GM23248 (cell line): ENCODE measurements around the gene PAK2. TPM values are rescaled to one million over a fixed set of nuclear protein-coding genes. Genes with fewer than 3 reads are reported as not detected.

ENCODE experiments used
- DNase-seq: peaks from one replicate; pipeline ENCODE4 v3.0.0-alpha.2; 2015
- H2AFZ ChIP-seq: fragments of 200-600 bp; sonication (generic); 2 replicates; pipeline ENCODE4 v1.6.1; 2016; ENCODE audit warnings: antibody characterized with exemption
- H3F3A ChIP-seq: fragments of 200-600 bp; sonication (generic); 2 replicates; pipeline ENCODE4 v1.6.1; 2016; ENCODE audit warnings: mild to moderate bottlenecking, antibody characterized with exemption, mixed run types; ENCODE audit not compliant: insufficient read depth
- H3K27ac ChIP-seq: fragments of 200-600 bp; sonication (generic); 2 replicates; pipeline ENCODE4 v1.5.1; 2016; ENCODE audit warnings: mild to moderate bottlenecking
- H3K27me3 ChIP-seq: fragments of 200-600 bp; sonication (generic); replicated peaks from 2 replicates; pipeline ENCODE4 v1.6.1; 2016; ENCODE audit warnings: mild to moderate bottlenecking; ENCODE audit not compliant: insufficient read depth
- H3K36me3 ChIP-seq: fragments of 200-600 bp; sonication (generic); 2 replicates; pipeline ENCODE4 v1.6.1; 2016; ENCODE audit warnings: low read depth, mild to moderate bottlenecking
- H3K4me1 ChIP-seq: fragments of 200-600 bp; sonication (generic); 2 replicates; pipeline ENCODE4 v1.6.1; 2016; ENCODE audit warnings: mild to moderate bottlenecking; ENCODE audit not compliant: insufficient read depth
- H3K4me2 ChIP-seq: fragments of 200-600 bp; sonication (generic); one replicate; pipeline ENCODE4 v1.6.1; 2016; ENCODE audit warnings: mild to moderate bottlenecking; ENCODE audit not compliant: unreplicated experiment
- H3K4me3 ChIP-seq: fragments of 200-600 bp; sonication (generic); 2 replicates; pipeline ENCODE4 v1.5.1; 2016; ENCODE audit warnings: mild to moderate bottlenecking
- H3K79me2 ChIP-seq: fragments of 200-600 bp; sonication (generic); 2 replicates; pipeline ENCODE4 v1.6.1; 2016; ENCODE audit warnings: mild to moderate bottlenecking; ENCODE audit not compliant: insufficient read depth
- H3K9ac ChIP-seq: fragments of 200-600 bp; sonication (generic); 2 replicates; pipeline ENCODE4 v1.6.1; 2016; ENCODE audit warnings: mild to moderate bottlenecking
- H3K9me2 ChIP-seq: fragments of 200-600 bp; sonication (generic); 2 replicates; pipeline ENCODE4 v1.6.1; 2016; ENCODE audit warnings: mixed run types, mild to moderate bottlenecking, moderate library complexity; ENCODE audit not compliant: insufficient read depth
- H3K9me3 ChIP-seq: fragments of 200-600 bp; sonication (generic); one replicate; pipeline ENCODE4 v1.6.1; 2017; ENCODE audit warnings: low read depth
- H4K20me1 ChIP-seq: fragments of 200-600 bp; sonication (generic); 2 replicates; pipeline ENCODE4 v1.6.0; 2016; ENCODE audit not compliant: insufficient read depth
- EZH2 ChIP-seq: fragments of 200-600 bp; sonication (generic); IDR thresholded peaks from 2 replicates; pipeline ENCODE4 v1.6.1; 2018; ENCODE audit warnings: antibody characterized with exemption, mild to moderate bottlenecking; ENCODE audit not compliant: insufficient read depth, poor library complexity, severe bottlenecking
- EZH2phosphoT487 ChIP-seq: fragments of 200-600 bp; sonication (generic); IDR thresholded peaks from 2 replicates; pipeline ENCODE4 v1.6.1; 2018; ENCODE audit warnings: antibody characterized with exemption, moderate library complexity, mild to moderate bottlenecking, low read depth; ENCODE audit not compliant: insufficient read depth
- WGBS, 2 experiments: methylation state at CpG; one replicate each; pipeline ENCODE4 v1.1.6; 2015 to 2017; ENCODE audit warnings: low lambda C conversion rate in 2 of 2, low coverage in 1 of 2; ENCODE audit errors: missing lambda C conversion rate in 2 of 2; 5-methylcytosine and 5-hydroxymethylcytosine counted together
- in situ Hi-C: fragments of 300-500 bp; cut with MboI; formaldehyde crosslinking; loops from 2 replicates; pipeline ENCODE4 v1.15.0; 2020
- polyA plus RNA-seq: library from polyadenylated mRNA; unstranded; fragments of >200 nt; fragmentation: Nextera tagmentation; extraction: Ambion mirVana; gene quantifications from 2 replicates; pipeline ENCODE4 v1.2.1, GENCODE V29; 2016
- total RNA-seq: library from RNA; depleted of rRNA; stranded (reverse); fragments of >200 nt; shearing (Covaris generic); gene quantifications from 2 replicates; pipeline ENCODE4 v1.2.3, GENCODE V29; 2014

Gene PAK2
- total and polyA plus RNA-seq, 2 experiments from 2014 or later: 24.4 to 30.5 TPM

DNA sequence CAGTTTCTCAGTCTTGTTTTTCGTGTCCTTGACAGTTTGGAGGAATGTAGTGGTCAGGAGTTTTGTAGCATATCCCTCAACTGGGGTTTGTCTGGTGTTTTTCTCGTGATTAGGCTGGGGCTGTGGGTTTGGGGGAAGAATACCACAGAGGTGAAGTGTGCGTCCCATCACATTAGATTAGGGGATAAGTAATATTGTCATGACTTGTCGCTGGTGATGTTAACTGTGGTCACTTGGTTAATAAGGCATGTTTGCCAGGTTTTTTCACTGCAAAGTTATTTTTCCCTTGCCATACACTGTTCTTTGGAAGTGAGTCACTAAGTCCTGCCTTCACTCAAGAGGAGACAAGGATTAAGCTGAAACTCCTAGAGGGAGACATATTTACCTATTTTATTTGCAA is 39.1 kb downstream of the PAK2 start:
- peak; percentile 84 for DNase-seq
- no peak overlapping the region; the same call in 1 of the 2 replicates for H3K4me3 ChIP-seq
- in situ Hi-C loops: no loop called here
- no peak overlapping the region for H2AFZ ChIP-seq
- H3K9me3 ChIP-seq: no peaks in the 10 kb centered on the region
- H3K27ac ChIP-seq: peak overlapping the region; percentile 72
- peaks cover 12% of the 10 kb centered on the region for H3K36me3 ChIP-seq
- H3F3A ChIP-seq: peaks cover 67% of the 10 kb centered on the region
- TF ChIP-seq EZH2phosphoT487: no peak
- no peak for TF ChIP-seq EZH2
- peaks cover 39% of the 10 kb centered on the region for H3K4me1 ChIP-seq
- H3K27me3 ChIP-seq: no peaks in the 10 kb centered on the region
- peak overlapping the region; percentile 44 for H3K9ac ChIP-seq
- peaks cover 86% of the 10 kb centered on the region for H3K79me2 ChIP-seq
- H3K4me2 ChIP-seq: peak overlapping the region; percentile 40
- H3K9me2 ChIP-seq: no peaks in the 10 kb centered on the region
- H4K20me1 ChIP-seq: peaks cover 23% of the 10 kb centered on the region
- WGBS, 2 experiments: 0 to 3% methylated on average over 4 of the region's 4 CpGs

- no peak overlapping the region for H3K4me2 ChIP-seq
- 98 to 99% methylated on average over 4 of the region's 4 CpGs for WGBS, 2 experiments
- TF ChIP-seq EZH2phosphoT487 (no peak), EZH2 (no peak)
- peaks cover 13% of the 10 kb centered on the region for H3K36me3 ChIP-seq
- peaks cover 19% of the 10 kb centered on the region for H3K4me1 ChIP-seq
- H3K27ac ChIP-seq: no peak overlapping the region
- H3K79me2 ChIP-seq: peaks cover 89% of the 10 kb centered on the region
- no peak overlapping the region for H2AFZ ChIP-seq
- no peak for DNase-seq
- H3K9me3 ChIP-seq: no peaks in the 10 kb centered on the region
- no peak overlapping the region for H3K9ac ChIP-seq
- H3K4me3 ChIP-seq: no peak overlapping the region
- no peaks in the 10 kb centered on the region for H3K9me2 ChIP-seq
- peaks cover 39% of the 10 kb centered on the region for H3F3A ChIP-seq
- no peaks in the 10 kb centered on the region for H3K27me3 ChIP-seq
- in situ Hi-C loops: no loop called here
- peaks cover 11% of the 10 kb centered on the region; the same call in 1 of the 2 replicates for H4K20me1 ChIP-seq
Measured at GRCh38 chr3:196782511-196782910, 42.9 kb downstream of the PAK2 start.

GRCh38 chr3:196788528-196788927 is 48.9 kb downstream of the PAK2 start:
- Histone ChIP-seq H4K20me1 (peaks cover 7% of the 10 kb centered on the region; the same call in 1 of the 2 replicates), H3K4me3 (no peak overlapping the region), H3K9me3 (no peaks in the 10 kb centered on the region), H3K9ac (no peak overlapping the region), H3K27me3 (no peaks in the 10 kb centered on the region), H3K27ac (no peak overlapping the region), H3F3A (peaks cover 9% of the 10 kb centered on the region), H3K79me2 (peaks cover 83% of the 10 kb centered on the region), H3K36me3 (peaks cover 3% of the 10 kb centered on the region; the same call in 1 of the 2 replicates), H3K4me2 (no peak overlapping the region), H2AFZ (no peak overlapping the region), H3K4me1 (peaks cover 11% of the 10 kb centered on the region), H3K9me2 (no peaks in the 10 kb centered on the region)
- 87 to 90% methylated on average over 5 of the region's 5 CpGs for WGBS, 2 experiments
- in situ Hi-C loops: no loop called here
- DNase-seq: no peak
- TF ChIP-seq EZH2phosphoT487 (no peak), EZH2 (no peak)

DNA sequence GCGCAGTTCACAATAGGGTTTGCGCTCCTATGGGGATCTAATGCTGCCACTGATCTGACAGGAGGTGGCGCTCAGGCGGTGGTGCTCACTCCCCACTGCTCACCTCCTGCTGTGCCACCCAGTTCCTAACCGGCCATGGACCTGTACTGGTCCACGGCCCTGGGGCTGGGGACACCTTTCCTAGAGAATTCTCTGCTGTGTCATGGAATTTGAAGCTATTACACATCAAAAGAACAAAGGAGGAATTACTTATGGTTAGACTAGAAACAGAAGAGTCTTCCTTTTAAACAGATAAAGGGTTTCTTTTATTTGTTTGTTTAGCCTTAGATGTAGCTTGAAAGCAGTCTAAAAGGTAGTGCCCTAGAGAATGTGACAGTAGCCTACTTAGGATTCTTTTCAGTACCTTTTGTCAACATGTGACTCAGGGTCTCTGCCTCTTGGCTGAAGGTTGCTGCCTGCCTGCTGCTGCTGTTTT is 50.3 kb downstream of the PAK2 start:
- no peak for TF ChIP-seq EZH2phosphoT487
- no peak for TF ChIP-seq EZH2
- Histone ChIP-seq H3K36me3 (no peaks in the 10 kb centered on the region), H3K4me3 (no peak overlapping the region), H3K9me3 (no peaks in the 10 kb centered on the region), H3K9ac (no peak overlapping the region), H3K4me1 (peaks cover 16% of the 10 kb centered on the region), H3K27ac (no peak overlapping the region), H3F3A (peaks cover 22% of the 10 kb centered on the region), H3K79me2 (peaks cover 90% of the 10 kb centered on the region), H2AFZ (no peak overlapping the region), H3K27me3 (no peaks in the 10 kb centered on the region), H4K20me1 (peaks cover 4% of the 10 kb centered on the region; the same call in 1 of the 2 replicates), H3K4me2 (no peak overlapping the region), H3K9me2 (no peaks in the 10 kb centered on the region)
- 94 to 98% methylated on average over 6 of the region's 6 CpGs for WGBS, 2 experiments
- DNase-seq: no peak
- in situ Hi-C loops: no loop called here
